KOPT-K1 (cell line): Measurements from ENCODE around the gene MAGI2.

ENCODE experiments used
- H3K27ac ChIP-seq: fragments of 200-600 bp; sonication (generic); 2 replicates; pipeline ENCODE4 v1.5.1; 2016; ENCODE audit warnings: antibody characterized with exemption, mild to moderate bottlenecking, low read depth, low read length; ENCODE audit not compliant: poor library complexity, severe bottlenecking
- H3K36me3 ChIP-seq: fragments of 200-600 bp; sonication (generic); 2 replicates; pipeline ENCODE4 v1.5.1; 2017; ENCODE audit warnings: antibody characterized with exemption, mild to moderate bottlenecking, low read length, moderate library complexity; ENCODE audit not compliant: insufficient read depth
- H3K9me3 ChIP-seq: fragments of 200-600 bp; sonication (generic); 2 replicates; pipeline ENCODE4 v1.5.1; 2017; ENCODE audit warnings: antibody characterized with exemption, low read length, mild to moderate bottlenecking; ENCODE audit not compliant: insufficient read depth, poor library complexity, severe bottlenecking

The MAGI2 gene

DNA sequence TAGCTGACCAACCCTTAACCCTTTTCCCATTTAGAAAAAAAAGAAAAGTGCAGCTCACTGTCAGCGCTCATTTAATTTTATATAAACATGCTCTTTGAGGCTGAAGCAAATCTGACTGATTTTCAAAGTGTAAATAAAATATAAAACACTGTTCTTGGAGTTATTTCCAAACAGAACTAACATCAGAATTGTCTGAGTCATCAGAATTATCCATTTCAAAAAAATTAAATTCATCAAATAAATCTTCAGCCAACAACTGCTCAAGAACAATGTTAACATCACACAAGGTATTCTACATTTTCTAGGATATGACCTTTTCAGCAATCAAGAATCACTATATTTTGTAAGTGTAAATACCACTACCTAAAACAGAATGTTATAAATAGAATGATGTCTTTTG, 93.6 kb downstream of the MAGI2 start:
- no peak overlapping the region for H3K27ac ChIP-seq
- H3K36me3 ChIP-seq, result no peaks in the 10 kb centered on the region
- no peaks in the 10 kb centered on the region for H3K9me3 ChIP-seq

DNA sequence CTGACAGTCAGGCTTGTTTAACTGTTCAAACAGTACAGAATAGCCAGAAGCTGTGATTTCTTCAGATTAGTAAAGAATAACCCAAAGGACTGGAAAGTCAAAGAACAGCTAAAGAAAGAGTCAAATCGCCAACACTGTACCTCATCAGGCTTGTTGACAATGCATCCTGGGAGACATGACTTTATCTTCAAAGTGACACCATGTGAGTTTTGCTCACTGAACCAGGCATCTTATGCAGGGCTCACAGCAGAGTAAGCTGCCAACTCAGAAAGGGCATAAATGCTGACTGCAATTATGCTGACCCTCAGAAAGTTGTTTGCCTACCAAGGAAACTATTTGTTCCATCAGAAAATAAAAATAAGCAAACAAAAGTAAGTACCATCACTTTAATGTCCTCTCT, 96.4 kb downstream of the MAGI2 start:
- Histone ChIP-seq H3K27ac (no peak overlapping the region), H3K36me3 (no peaks in the 10 kb centered on the region), H3K9me3 (no peaks in the 10 kb centered on the region)

DNA sequence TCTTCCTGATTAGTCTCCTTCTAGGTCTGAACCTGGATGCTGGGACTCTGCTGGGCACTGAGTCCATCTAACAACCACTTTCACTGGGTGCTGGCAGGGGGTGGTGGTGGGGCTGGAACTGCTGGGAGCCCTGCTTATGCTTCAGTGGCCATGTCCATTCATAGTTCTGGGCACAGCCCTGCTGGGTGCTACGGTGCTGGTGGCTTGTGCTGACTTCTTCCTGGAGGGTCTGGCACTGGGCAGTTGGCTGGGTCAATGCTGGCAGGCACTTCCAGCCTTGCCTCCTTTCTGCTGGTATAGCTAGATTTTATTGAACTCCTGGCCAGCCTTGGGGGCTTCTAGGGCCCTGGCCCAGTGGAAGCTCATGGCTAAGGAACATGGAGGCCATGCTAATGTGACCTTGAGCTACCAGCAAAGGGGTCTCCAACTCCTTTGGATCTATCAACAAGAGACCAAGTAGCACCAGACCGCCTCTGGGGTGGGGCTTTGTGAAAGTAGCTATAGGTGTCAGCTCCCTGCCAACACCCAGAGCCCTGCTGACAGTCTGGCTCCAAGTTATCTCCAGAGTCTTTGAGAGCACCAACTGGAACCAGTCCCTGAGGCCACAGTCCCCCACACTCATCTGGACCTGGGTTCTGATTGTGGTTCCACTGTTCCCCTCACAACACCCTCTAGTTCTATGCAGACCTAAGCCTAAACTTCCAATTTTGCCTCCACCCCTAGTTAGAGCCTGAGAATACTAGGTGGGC, 99.6 kb downstream of the MAGI2 start:
- no peaks in the 10 kb centered on the region for H3K9me3 ChIP-seq
- no peak overlapping the region for H3K27ac ChIP-seq
- no peaks in the 10 kb centered on the region for H3K36me3 ChIP-seq

DNA sequence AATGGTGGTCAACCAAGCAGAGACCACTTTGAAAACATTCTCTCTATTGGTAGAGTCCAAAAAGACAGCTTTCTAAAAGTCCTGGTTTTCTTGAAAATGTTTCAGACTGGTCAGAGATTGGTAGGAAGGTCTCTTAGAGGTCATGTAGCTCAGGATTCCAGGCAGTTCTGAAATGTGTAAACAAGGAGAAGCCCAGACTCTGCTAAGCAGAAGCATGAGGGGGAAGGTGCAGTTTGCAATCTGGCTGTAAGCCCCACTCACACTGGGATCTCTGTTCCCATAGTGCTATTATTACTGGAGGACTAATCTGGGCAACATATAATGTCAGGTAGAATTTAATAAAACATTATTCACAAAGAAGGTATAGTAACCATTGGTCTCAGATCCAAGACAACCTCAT, 101.1 kb downstream of the MAGI2 start:
- Histone ChIP-seq H3K36me3 (no peaks in the 10 kb centered on the region), H3K27ac (no peak overlapping the region), H3K9me3 (no peaks in the 10 kb centered on the region)

DNA sequence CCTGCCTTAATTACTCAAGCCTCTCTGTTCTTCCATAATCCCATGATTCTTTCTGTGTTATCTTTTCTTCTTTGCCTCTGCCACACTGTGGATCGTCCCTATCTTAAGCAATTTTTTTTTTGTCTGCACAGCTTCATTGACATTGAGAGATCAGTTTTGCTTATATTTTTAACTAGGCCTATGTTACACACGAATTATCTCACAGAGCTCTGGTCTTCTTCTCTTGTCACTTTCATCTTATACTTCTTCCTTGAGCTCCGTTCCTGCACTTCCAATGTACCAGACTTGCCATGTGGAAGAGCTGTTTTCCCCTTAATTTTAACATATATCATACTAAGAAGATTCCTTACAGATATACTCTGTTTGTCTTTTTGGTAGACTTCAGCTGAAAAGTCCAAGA, 106.1 kb downstream of the MAGI2 start:
- no peaks in the 10 kb centered on the region for H3K9me3 ChIP-seq
- no peak overlapping the region for H3K27ac ChIP-seq
- H3K36me3 ChIP-seq, result no peaks in the 10 kb centered on the region

DNA sequence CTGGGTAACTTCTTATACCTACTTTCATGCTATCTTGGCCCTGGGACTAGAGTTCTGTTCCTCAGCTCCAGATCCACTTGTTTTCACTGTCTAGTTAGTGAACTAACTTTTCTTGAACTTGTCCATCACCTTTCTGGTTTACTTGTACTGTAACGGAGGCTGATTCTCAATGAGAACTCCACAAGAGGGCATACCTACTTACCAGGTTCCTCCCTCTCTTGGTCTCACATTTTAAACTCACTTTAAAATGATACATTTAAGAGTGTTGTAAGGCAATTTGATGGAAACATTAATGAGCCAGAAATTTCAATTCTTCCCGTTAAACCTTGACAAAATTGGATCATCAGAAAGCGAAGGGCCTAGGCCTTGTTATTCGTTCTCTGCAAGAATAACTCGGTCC, 111.6 kb downstream of the MAGI2 start:
- no peaks in the 10 kb centered on the region for H3K36me3 ChIP-seq
- H3K9me3 ChIP-seq, result no peaks in the 10 kb centered on the region
- no peak overlapping the region for H3K27ac ChIP-seq

DNA sequence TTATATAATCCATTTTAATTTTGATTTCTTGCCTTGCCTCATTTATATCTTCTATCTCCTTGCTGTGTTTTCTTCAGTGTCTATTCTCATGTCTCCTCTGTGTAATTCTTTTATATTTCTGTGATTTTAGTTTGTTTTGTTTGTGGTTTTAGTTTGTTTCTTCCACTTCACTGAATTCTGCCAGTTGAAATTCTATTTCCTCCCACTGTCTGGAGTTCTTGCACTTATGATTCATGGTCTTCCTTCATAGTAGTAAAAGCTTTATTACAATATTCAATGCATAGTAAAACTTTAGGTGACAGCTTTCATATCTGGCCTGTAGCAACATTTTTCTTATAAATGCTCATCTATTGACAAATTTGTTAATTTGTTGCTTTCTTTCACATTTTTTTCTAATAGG, 113.3 kb downstream of the MAGI2 start:
- no peaks in the 10 kb centered on the region for H3K36me3 ChIP-seq
- H3K27ac ChIP-seq, result no peak overlapping the region
- no peaks in the 10 kb centered on the region for H3K9me3 ChIP-seq

DNA sequence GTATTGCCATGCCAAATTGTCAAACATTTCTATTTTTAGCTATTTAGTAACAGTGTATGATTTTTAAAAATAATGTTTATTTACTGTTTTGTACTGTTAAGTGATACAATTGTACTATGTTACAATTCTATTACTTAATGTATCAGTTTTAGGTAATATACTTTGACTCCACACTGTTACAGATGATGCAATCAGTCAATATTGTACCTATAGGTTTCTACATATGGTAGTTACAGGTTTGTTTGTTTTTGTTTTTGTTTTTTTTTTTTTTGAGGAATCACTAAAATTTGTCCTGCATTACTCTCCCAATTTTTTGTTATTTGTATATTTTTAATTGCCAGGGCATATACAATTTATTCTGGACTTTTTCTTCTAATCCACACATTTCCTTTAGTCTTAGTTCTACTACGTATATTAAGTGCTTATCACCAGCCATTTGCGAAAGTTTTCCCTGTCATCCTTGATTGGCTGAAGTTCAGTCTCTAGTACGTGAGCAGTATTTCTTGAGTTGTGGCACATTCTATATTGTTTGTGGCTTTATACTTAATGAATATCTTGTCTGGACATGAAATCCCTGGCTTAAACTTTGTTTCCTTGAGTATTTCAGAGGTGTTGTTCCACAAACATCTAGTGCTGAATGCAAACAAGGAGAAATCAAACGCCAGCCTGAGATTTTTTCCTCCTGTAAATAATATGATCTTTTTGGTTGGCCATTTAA, 114.1 kb downstream of the MAGI2 start:
- Histone ChIP-seq H3K9me3 (no peaks in the 10 kb centered on the region), H3K27ac (no peak overlapping the region), H3K36me3 (no peaks in the 10 kb centered on the region)

DNA sequence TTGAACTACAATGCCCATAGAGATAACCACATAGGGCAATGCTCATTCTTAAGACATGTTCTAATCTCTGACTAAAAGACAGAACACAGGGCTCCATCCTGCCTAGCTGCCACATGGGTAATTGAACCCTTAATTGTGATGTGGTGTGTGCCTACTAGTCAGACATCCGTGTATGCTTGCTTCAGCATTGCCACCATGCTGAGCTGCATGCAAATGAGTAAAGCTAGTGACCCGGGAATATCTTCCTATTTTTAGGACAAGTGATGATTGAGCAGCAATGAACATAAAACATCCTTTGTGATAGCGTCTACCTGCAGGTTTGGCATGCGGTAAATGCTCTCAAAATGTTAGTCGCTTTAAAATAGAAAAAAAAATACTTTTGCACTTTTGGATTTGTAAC, 115.8 kb downstream of the MAGI2 start:
- H3K9me3 ChIP-seq, result no peaks in the 10 kb centered on the region
- no peaks in the 10 kb centered on the region for H3K36me3 ChIP-seq
- no peak overlapping the region for H3K27ac ChIP-seq

DNA sequence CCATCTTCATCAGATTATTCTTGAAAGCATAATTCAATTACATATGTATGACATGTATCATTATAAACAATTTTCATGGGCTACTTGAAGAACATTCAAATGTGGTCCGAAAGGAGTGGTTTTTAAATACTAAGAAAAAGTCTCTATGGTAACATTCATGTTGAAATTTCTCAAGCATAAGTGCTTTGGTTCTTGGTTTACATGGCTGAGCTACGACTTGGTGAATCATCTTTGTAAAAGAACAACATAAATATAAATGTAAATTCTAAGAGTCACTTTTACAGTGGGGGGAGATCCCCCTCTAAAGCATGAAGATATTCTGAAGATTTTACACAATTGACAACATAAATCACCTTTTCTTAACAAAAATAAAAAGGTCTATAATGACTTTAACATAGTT, 118.6 kb downstream of the MAGI2 start:
- Histone ChIP-seq H3K36me3 (no peaks in the 10 kb centered on the region), H3K9me3 (no peaks in the 10 kb centered on the region), H3K27ac (no peak overlapping the region)

DNA sequence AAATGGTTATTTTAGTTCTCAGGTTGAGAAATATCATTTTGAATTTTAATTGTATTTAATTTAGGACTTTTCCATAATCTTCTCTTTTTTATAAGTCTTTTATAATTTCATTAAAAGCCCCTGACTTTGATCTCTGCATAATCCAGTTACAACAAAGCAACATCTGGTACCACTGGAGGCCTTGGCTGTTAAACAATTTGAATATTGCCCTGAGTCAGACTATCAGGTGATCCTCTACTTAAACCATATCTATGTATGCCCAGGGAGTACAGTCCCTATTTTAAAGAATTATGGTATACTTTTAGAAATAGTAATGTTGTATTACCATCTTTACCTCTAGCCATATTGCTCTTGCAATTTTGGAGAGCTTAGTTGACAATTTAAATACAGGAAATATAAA, 119.1 kb downstream of the MAGI2 start:
- no peaks in the 10 kb centered on the region for H3K36me3 ChIP-seq
- no peak overlapping the region for H3K27ac ChIP-seq
- no peaks in the 10 kb centered on the region for H3K9me3 ChIP-seq

DNA sequence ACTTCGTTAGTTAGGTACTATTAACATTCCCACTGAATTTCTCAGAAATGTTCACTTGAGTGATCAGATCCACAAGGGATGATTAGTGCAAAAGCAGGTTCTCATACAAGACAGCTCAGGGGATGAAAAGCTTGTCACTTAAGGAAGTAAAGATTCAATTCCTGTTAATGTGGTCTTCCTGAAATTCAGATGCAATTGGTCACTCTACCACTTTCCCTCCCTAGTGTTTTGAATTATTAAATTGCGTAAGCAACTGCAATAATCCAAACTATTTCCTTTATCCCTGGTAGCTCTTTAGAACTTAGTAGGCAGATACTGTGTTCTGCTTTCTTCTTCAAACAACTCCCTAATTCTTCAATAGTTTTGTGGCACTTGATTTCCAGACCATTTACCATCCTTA, 121.4 kb downstream of the MAGI2 start:
- no peaks in the 10 kb centered on the region for H3K36me3 ChIP-seq

DNA sequence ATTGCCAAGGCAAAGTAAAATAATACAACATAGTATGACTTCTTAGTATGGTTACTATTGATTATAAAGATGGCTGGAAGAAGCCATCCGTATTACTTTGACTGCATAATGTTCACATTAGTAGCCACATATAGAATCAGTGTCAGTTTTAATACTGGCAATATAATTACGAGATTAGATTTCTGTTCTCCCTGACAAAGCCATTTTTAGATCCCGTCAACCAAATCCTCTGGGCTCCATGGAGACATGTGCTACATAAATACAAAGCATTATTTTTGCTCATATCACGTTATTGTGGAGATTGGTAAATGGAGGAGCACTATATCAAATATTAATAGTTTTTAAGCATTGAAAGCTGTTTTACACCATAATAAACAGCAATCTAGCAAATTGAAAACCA, 124.0 kb downstream of the MAGI2 start:
- no peaks in the 10 kb centered on the region for H3K9me3 ChIP-seq
- no peak overlapping the region for H3K27ac ChIP-seq
- no peaks in the 10 kb centered on the region for H3K36me3 ChIP-seq

More for the DNA sequence above, 121.4 kb downstream of the MAGI2 start:
- no peaks in the 10 kb centered on the region for H3K9me3 ChIP-seq
- no peak overlapping the region for H3K27ac ChIP-seq

DNA sequence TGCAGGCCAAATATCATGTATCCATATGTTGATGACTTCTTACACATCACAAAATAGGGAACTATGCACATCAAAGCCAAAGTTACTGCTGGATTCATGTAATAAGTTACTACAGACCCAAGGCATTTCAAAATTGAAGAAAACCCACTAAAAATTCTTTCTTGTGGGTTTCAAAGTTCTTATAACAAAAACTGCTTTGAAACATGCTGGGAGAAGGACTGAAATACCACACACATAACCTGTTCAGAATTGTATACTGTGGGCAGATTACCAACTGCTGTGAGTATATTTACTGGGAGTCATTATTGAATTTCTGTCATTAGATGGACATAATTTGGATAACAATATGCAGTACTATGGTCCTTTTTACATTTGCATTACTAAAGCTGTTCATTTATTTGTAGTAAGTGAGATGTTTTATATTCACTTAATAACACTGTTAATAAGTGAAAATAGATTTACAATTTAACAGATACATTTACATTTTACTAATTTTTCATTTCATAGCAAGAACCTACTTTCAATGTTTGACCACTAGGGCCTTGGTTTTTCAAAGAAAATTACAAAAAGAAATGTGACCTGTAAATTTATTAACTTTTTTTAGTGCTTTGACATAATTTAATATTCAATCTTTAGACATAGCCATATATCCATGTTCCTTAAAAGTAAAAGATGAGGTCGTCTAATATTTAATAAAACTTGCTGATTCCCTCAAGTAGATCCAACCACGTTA, 132.6 kb downstream of the MAGI2 start:
- Histone ChIP-seq H3K9me3 (no peaks in the 10 kb centered on the region), H3K36me3 (no peaks in the 10 kb centered on the region), H3K27ac (no peak overlapping the region)

DNA sequence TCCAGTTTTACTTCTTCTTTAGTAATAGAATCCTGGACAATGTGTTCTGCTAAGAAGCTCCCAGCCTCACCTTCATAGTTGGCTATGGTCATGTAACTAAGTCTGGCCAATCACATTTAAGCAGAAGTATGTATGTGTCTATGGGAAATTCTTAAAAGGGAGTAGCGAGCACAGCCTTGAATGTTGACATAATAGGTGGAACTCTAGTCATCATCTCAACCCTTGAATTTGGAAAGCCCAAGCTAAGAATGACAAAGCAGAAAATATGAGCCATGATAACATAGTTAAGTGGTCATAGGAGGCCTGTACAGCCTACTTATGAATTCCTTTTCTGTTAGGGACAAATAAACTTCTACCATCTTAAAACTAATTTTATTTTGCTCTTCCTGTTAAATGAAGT, 134.1 kb downstream of the MAGI2 start:
- no peak overlapping the region for H3K27ac ChIP-seq
- no peaks in the 10 kb centered on the region for H3K9me3 ChIP-seq
- no peaks in the 10 kb centered on the region for H3K36me3 ChIP-seq
